Raji (cell line): Measurements from ENCODE around the gene ADIRF.
"Not testable (repeated sequence)": the region's sequence is repeated elsewhere in the genome, so short reads cannot be mapped to it uniquely, and the experiment has no call there.

Source experiments
- POLR2A ChIP-seq: IDR thresholded peaks from 2 replicates; pipeline ENCODE4 v1.6.1; 2011; ENCODE audit warnings: low read depth, low read length, control low read depth; ENCODE audit not compliant: insufficient read depth

The ADIRF gene

GRCh38 chr10:86988520-86988919 lies 20.2 kb downstream of the ADIRF start:
- no peak for TF ChIP-seq POLR2A

DNA sequence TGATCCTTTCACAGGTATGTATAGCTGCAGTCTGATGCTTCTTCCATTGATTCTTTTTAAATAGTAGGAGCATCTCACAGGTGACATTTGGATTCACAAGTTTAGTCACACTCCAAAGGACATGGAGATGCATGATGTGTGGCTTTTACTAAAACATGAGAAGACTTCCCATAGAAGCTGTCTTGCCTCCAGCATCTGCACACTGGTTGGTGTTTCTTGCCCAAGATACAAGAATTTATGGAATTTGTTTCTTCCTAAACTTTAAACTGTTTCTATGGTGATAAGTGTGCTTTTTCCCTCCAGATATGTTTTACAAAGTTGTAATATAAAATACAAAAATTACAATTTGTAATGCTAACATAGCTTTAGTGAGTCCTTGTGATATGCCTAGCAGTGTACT lies 24.2 kb downstream of the ADIRF start:
- no peak for TF ChIP-seq POLR2A

DNA sequence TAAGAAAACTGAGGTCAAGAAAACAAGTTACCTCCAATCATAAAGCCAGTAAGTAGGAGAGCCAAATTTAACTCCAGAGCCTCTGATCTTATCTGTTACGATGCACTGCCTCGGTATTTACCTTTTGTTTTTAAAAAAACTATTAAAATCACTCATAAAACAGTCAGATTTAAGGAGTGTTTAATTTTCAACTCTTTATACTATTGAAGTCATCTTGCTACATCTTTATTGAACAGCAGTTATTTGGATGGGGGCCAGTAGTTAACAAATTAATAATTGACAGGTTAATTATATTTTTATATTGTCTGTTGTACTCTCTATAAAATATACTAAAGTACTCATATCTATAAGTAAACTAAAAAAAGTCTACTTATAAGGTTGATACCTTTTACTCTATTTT lies 24.6 kb downstream of the ADIRF start:
- no peak for TF ChIP-seq POLR2A

DNA sequence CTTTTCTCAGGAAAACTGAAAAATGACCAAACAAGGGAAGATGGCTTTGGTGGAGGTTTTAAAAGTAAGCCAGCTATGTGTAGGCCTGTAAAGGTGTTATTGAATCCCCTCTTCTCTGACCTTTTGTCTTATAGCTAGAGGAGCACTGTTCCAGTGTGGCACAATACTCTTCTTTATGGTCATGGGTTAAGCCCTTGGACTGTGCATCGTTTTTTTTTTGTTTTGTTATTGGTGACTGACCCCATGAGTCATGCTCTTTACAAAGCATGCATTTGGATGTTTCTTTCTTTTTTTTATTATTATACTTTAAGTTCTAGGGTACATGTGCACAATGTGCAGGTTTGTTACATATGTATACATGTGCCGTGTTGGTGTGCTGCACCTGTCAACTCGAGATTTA lies 32.2 kb downstream of the ADIRF start:
- no peak for TF ChIP-seq POLR2A

GRCh38 chr10:87020056-87020455 lies 51.8 kb downstream of the ADIRF start, which contains the start of gene FAM25A:
Gene FAM25A, plus strand, starts transcription at chr10:87020294. Its CDS starts 31 bp downstream, at chr10:87020325.
- TF ChIP-seq POLR2A, result not testable (repeated sequence)
